GM18909 (cell line): ENCODE data around the gene TIMP2.
"Not testable (repeated sequence)": the region's sequence is repeated elsewhere in the genome, so short reads cannot be mapped to it uniquely, and the experiment has no call there.

Experiments used
- ATAC-seq: cut with Tn5 transposase; IDR thresholded peaks from one replicate; pipeline ENCODE4 v1.9.1; 2021; ENCODE audit warnings: mild to moderate bottlenecking; ENCODE audit not compliant: unreplicated experiment, poor library complexity

The TIMP2 gene

GRCh38 chr17:78933959-78934568 lies 8.9 kb upstream of the TIMP2 start:
- no peak for ATAC-seq

- no peak for ATAC-seq
Measured at GRCh38 chr17:78933025-78933958, 8.1 kb upstream of the TIMP2 start.

- no peak for ATAC-seq
Measured at GRCh38 chr17:78929908-78930775, 5.0 kb upstream of the TIMP2 start.

GRCh38 chr17:78925662-78926555 lies 722 bp upstream of the TIMP2 start:
- ATAC-seq: no peak

GRCh38 chr17:78924481-78925151 lies 571 bp downstream of the TIMP2 start:
- ATAC-seq: no peak

GRCh38 chr17:78923660-78924453 lies 1.3 kb downstream of the TIMP2 start:
- ATAC-seq: no peak

GRCh38 chr17:78922816-78923498 lies 2.2 kb downstream of the TIMP2 start:
- no peak for ATAC-seq

GRCh38 chr17:78921437-78921971 lies 3.7 kb downstream of the TIMP2 start:
- ATAC-seq: no peak

GRCh38 chr17:78920528-78920927 lies 4.7 kb downstream of the TIMP2 start:
- no peak for ATAC-seq

GRCh38 chr17:78919861-78920450 lies 5.2 kb downstream of the TIMP2 start:
- ATAC-seq: no peak

- ATAC-seq: no peak
Measured at GRCh38 chr17:78918979-78919378, 6.2 kb downstream of the TIMP2 start.

GRCh38 chr17:78917451-78918275 lies 7.5 kb downstream of the TIMP2 start:
- ATAC-seq: no peak

GRCh38 chr17:78915872-78916632 lies 9.1 kb downstream of the TIMP2 start:
- no peak for ATAC-seq

GRCh38 chr17:78913115-78913514 lies 12.1 kb downstream of the TIMP2 start:
- ATAC-seq: no peak

GRCh38 chr17:78912082-78912481 lies 13.1 kb downstream of the TIMP2 start:
- no peak for ATAC-seq

- not testable (repeated sequence) for ATAC-seq
Measured at GRCh38 chr17:78911543-78911942, 13.6 kb downstream of the TIMP2 start.
